NCI-H446 treated with DMSO at 0.1 percent for 48 hours (cell line): Measurements from ENCODE around the gene IQGAP2.

ENCODE experiments used
- DNase-seq: peaks from one replicate; lab custom pipeline; 2025; lab: John Stamatoyannopoulos, UW

IQGAP2 gene

DNA sequence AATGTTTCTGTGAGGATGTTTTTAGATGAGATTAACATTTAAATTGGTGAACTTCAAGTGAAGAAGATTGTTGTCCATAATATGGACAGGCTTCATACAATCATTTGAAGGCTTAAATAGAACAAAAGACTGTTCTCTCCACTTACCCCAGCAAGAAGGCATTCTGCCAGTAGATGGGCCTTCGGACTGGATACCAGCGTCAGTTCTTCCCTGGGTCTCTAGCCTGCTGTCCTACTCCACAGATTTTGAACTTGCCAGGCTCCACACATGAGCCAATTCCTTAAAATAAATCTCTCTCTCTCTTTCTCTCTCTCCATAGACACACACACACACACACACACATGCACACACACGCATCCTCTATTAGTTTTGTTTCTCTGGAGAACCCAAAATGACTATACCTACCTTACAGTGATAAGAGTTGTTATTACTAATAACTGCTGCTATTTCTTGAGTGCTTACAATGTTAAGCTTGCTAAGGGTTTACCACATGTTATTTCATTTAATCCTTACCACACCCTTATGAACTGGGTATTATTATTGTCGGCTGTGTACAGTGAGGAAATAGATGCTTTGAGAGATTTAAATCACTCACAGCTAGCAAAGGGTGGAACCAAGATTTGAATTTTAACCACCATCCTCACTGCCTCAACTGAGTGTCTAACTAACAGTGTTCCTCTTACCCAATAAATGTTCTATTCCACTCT, 19.8 kb upstream of the IQGAP2 start:
- DNase-seq, result no peak

DNA sequence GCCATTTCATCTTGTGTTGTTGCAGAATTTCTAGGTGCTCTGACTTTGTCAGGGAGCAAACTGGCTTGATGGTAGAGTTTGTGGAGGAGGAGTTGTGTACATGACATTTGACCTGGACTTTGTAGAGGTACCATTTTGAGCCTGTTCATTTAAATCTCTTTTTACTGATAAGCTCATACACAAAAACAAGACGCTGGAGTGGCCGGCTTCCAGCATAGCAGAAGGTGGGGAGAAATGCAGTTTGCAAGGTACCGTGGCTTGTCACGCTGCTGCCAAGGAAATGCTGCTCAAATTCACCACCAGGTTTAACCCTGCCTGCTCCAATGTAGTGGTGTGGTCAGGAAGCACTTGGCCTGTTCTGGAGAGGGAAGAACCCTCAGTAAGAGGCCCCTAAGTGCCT, 18.9 kb upstream of the IQGAP2 start:
- no peak for DNase-seq

DNA sequence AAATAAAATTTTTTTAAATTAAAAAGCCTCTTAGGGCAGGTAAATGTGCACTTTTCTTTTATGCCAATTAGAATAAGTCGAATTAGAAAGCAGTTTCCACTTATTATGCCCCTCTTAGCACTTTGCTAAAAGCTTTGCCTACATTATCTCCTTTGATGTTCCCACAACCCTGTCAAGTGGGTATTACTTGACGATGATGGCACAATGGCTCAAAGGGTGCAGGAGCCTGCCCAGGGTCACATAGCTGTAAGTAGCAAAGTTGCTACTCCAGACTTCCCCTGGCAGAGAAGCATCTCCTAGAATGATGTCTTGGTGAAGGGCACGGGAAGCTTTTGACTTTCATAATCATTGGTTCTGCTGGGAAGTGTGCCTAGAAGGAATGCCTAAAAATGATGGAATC, 18.4 kb upstream of the IQGAP2 start:
- DNase-seq, result no peak

DNA sequence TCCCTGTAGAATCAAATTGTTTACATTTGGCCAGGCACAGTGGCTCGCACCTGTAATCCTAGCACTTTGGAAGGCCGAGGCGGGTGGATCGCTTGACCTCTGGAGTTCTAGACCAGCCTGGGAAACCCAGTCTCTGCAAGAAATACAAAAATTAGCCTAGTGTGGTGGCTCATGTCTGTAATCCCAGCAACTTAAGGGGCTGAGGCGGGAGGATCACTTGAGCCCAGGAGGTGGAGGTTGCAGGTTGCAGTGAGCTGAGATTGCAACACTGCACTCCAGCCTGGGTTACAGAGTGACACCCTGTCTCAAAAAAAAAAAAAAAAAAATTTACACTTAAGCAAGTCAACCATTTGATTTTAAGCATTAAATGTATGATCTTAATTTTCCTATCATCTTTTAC, 17.5 kb upstream of the IQGAP2 start:
- DNase-seq, result no peak

DNA sequence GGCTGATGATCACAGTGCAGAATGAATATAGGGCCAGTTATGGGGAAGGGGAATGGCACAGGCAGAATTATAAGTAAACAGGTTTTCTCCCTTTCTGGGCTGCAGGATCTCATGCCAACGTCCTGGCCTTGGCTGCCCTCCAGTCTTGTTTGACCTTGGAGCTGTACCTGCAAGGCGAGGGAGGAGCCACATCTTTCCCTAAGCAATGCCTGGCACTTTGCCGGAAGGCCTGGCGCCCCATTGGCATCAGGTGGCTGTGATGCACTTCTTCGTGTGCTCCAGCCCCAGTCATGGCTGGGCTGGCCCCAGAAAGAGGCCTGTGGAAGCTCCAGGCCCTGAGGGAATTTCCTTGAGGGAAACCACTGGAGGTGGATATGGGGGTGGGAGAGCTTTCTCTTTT, 16.7 kb upstream of the IQGAP2 start:
- no peak for DNase-seq

DNA sequence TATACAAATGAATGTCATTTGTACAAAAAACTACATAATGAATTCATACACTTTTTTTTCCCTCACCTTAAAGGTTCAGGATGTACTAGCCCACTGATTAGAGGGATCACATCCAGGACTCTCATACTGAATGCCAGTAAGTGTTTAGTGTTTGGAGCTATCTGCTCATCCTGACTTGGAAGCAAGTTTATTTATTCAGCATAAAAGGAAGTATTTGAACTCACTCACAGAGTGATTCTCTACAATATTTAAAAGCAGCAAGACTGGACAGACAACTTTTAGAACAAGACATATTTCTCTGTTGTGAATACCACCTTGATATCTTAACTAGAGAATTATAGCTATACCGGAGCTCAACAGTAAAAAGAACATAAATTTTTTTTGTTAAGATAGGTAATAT, 14.8 kb upstream of the IQGAP2 start:
- DNase-seq, result no peak

DNA sequence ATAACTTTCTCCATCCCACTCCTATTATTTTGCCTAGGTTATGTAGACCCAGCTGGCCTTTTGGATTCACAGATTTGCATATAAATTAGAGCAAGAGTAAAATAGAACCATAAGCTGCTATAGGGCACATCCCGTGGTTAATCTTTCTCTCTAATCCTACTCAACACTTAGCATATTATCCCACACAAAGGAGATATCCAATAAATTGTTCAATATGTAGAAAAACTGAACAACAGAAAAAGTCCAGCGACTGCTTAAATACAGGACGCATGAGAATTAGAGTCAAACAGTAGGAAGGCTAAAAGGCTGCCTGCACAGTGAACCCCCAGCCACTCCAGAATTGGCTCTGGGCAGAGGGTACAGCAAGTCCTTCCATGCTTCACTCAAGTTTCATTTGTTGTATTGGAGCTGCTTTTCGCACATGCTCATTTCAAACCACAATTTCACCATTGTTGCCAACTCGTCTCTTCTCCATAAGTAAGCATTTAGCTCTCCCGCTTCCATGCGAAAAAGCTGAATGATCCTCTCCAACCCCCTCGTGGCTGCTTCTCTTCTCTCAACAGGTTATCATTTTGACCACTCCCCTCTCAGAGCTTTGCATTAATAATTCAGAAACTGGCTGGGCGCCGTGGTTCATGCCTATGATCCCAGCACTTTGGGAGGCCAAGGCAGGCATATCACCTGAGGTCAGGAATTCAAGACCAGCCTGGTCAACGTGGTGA, 14.1 kb upstream of the IQGAP2 start:
- DNase-seq, result no peak

DNA sequence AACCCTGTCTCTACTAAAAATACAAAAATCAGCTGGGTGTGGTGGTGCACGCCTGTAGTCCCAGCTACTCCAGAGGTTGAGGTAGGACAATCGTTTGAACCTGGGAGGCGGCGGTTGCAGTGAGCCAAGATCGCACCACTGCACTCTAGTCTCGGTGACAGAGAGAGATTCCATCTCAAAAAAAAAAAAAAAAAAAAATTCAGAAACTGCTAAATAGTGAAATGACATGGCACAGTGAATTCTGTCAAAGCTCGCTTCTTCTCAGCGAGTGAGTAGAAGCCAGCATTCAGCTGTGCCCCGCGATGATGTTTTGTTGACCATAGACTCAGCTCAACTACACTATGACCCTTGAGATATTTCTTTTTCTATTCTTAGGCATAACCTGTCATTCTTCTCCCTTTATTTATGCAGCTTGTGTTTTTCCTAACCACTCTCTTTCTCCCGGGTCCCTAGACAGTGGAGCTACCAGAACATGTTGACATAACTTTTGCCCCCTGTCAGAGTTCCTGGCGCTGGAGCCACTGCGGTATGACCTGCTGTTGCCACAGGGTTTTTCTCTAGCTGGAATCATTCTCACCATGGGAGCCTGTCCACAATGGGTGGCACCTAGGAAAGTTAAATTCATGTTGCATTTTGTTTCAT, 13.5 kb upstream of the IQGAP2 start:
- no peak for DNase-seq

DNA sequence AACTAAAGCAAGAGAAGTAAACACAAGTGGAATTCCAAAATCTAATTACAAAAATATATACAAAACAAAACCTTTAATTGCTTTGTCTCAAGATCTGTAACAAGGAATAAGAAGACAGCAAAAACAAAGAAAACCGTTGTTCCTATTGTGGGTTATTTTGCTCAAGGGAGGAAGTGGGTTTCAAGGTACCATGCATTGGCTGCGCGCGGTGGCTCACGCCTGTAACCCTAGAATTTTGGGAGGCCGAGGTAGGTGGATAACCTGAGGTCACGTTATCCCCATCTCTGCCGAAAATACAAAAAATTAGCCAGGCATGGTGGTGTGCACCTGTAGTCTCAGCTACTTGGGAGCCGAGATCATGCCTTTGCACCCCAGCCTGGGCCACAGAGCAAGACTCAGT, 12.1 kb upstream of the IQGAP2 start:
- no peak for DNase-seq

DNA sequence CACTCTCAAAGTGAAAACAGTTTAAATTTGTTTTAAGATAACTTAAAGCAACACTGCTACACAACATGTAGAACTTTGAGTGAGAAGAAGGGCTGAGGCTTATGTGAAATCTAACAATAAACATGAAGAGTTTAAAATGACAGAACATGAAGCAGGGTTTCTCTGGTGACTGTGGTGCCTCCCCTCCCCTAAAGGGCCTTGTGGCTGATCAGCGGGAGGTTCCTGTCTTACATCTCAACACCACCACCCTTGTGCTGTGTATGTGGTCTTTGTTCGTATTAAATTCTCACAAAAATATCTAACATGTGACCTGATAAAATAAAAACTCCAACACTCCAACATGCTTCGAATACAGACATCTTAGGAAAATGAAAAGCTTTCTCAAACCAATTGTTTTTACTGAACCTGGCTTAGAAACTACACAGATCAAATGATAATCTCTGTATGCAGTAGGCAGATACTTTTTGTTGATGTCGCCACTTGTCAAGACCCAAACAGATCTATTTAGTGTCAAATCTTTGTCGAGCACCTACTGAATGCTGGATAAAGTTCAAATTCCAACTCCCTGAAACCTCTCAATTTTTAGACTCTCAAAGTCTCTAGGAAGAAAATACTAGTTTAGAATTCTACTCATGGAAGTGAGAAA, 9.9 kb upstream of the IQGAP2 start:
- no peak for DNase-seq

DNA sequence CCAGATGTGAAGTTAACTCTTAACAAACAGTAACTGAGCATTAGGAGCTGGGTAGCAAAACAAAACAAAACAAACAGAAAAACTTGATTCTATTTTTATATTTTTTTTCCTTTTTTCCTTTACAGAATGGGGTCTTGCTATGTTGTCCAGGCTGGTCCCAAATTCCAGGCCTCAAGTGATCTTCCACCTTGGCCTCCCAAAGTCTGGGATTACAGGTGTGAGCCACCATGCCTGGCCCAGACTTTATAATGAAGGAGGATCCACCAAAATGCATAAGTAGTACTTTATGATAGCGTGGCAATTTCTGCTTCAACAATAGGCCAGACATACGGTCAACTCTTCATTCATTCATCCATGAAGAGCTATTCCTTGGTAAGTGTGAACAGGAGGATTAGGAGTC, 5.9 kb upstream of the IQGAP2 start:
- no peak for DNase-seq

DNA sequence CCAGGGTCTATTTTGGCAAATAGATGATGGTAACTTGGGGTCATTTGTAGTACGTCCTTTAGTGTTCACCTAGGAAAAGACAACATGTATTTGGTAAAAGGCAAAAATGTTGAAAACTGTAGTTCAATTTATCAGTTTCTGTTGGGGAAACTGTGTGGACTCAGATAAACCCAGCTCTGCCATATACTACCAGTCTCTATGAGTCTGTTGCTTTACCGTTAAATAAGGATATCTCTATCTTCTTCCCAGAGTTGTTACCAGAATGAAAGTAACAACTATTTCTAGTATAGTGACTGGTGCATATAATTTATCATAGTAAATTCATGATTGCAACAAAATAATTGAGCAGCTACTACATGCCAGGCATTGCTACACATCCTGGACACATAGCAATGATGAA, 3.8 kb upstream of the IQGAP2 start:
- DNase-seq, result no peak

DNA sequence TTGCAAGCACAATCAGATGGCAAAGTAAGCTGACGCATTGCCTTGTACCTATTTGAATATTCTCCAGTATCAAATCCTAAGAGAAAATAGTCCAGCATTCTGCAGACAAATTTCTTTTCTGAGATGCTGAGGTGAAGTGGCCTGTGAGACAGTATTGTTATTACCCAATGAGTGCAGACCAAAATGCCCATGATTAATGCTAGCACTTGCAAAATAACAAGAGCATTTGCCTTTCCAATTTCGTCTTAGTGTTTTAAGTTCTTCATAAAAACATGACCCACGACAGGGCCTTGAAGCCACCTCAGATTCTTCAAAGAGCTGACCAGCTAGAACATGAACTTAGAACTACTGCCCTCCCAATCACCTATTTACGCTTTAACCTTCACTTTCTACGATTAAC, 2.6 kb upstream of the IQGAP2 start:
- no peak for DNase-seq

DNA sequence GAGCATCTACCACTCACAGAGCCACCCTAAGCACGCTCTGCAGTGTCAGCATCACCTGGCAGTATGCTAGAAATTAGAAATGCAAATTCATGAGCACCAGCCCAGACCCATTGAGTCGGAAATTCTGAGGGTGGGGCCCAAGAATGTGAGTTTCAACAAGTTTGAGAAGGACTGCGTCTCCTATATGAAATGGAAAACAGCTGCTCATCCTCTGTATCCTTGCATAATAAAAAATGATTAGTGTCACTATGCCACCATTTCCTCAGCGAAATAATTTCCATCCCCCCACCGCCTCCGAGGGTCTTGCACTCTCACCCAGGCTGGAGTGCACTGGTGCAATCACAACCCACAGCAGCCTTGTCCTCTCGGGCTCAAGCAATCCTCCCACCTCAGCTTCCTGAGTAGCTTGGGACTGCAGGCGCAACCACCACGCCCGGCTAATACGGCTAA, 1.3 kb upstream of the IQGAP2 start:
- no peak for DNase-seq

DNA sequence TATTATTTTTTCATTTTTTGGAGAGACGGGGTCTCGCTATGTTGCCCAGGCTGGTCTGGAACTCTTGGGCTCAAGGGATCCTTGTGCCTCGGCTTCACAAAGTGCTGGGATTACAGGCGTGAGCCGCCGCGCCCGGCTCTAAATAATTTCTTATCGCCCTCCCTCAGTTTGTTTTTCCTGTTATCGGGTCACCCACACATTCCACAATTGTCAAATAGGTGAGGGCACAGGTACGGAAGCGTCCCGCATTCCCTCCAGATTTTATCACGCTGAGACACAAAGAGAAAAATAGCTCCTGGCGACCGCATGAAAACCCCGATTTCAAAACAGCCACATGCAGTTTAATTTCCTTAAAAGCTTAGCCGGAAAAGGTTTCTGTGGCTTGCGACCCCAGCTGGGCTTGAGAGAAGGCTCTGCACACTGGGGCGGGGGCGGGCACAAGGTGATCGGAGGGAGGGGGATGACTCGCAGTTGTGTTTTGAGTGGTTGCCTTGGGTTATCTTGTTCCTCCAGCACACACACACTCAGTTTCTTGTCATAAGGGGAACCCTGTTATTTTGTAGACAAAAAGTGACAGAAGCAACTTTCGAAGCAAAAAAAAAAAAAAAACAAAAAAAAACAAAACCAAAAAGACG, 717 bp upstream of the IQGAP2 start:
- DNase-seq, result no peak

DNA sequence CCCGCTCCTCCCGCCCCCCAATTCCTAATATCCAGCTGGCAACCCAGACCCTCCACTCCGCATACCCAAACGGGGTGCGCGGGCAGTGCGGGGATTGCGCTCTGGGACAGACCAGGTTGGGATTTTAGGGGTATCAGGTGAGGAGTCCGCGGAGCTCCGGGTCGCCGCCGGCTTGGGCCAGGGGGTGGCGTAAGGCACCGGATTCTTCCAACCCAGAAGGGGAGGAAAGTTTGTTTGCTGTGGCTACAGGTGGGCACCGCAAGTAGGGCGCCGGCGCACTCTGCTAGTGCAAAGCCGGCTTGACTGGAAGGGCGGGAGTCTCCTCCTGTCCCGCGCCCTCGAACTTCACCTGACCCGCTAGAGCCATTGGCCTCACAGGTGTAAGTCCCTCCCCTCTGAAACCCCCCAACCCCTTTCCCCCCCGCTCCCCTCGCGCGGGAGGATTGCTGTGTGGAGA, 709 bp downstream of the IQGAP2 start:
- no peak for DNase-seq

DNA sequence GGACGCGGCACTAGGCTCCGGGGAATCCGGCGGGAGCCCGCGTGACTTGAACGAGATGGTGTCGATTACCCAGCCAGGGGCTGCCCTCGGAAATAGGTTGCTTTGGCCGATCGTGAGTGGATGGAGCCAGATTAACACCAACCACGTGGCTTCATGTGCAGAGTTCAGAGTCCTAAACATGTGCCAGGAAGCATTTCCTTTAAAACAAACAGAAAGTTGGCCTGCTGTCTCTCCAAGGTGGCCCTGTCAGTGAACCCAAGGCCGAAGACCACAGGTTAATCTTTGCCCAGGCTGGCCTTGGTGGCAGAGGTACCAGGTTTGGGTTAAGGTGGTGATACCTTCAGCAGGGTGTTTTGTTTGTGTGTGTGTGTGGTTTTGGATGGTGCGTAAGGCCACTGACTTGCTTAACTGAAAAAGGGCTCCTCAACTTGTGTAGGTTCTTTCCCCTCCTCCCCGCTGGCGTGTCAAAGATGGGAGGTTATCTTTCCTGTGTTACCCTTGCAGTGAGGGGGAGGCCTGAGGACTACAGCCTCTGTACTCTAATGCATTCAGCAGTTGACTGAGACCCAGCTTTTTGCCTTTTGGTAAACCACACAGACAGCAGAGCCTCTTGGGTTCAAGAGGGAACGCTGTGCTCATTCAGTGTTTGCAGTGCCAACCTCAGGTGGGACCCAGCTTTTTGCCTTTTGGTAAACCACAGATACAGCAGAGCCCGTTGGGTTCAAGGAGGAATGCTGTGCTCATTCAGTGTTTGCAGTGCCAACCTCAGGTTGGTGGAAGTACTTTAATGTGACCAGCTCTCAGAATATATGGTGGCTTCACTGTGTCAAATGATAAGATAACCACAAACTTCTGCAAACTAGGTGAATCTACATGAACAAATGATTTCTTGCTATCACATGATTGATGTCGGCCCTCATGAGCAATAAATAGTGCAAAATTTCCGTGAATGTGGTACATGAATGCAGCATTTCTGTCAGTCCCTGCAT, 1.4 kb downstream of the IQGAP2 start:
- no peak for DNase-seq

DNA sequence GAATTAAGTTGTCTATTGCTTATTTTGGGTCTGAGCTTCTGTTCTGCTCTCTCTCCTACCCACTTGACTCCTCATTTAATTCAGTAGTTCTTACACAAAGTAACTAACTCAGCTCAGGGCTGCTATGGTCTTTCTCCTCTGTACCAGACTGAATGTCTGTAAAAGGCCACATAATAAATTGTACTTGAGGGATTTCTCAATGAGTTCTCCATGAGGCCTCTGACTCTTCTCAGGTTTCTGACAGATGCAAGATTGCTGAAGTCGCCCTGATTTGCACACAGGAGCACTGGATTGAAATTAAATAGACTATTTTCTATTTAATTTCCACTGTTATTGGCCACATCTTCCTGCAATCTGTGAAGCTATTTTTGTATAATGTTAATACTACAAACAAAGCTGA, 2.9 kb downstream of the IQGAP2 start:
- no peak for DNase-seq

DNA sequence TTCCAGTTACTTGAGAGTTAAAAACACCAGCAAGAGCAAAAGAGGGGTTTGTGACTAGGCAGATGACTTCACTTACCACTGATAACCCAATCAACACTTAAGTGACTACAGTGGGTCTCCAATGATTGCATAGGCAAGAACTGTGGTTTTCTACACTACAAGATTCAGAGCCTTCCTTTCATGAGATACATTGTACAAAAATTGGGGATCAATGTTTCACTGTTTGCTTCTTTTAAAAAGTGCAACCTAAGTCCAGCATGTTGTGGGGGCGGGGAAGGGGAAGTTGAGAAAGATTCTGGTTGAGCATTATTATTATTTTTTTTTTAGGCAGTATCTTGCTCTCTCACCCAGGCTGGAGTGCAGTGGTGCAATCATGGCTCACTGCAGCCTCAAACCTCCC, 3.6 kb downstream of the IQGAP2 start:
- no peak for DNase-seq

DNA sequence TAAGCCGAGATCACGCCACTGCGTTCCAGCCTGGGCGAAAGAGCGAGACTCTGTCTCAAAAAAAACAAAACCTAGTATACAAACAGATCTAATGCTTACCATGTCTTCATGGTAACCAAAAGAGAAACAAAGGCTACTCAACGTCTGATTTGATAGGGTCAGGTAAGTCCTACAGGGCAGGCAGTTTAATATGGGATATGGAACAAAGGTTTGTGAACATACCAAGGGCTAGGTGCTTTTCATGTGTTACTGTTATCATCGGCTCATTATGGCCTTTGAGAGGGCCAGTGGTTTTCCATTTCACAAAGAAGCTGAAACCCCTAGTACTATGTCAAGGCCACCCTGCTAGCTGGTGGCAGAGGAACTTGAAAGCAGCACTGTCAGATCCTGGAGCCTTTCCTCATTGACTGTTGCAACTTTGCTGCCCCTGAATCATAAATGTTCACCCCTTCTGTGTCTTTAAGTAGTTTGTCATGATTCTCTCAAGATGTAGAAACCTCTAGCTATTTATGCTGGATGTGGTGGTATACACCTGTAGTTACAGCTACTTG, 5.1 kb downstream of the IQGAP2 start:
- no peak for DNase-seq

DNA sequence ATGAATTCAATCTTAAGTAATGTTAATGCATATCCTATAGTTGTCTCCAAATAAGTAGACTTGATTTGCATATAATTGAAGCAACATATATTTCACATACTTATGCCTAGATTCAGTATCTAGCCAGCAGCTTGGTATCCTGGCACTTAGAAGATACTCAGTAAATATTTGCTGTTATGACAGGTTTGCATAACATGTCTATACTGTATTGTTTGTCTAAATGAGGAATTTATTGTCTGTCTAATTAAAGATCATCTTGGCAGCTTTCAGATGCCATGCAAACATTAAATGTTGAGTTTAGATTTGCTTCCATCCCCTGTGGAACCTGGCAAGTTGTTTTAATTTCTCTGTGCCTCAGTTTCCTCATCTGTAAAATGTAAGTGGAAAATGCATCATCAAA, 9.4 kb downstream of the IQGAP2 start:
- no peak for DNase-seq
